GM19099 (cell line): Measurements from ENCODE around the gene NAV3.

Experiments used
- POLR2A ChIP-seq: IDR thresholded peaks from 3 replicates; pipeline ENCODE4 v1.6.1; 2011; ENCODE audit warnings: low read depth; ENCODE audit not compliant: insufficient read length; ENCODE audit errors: extremely low read depth

Gene NAV3

DNA sequence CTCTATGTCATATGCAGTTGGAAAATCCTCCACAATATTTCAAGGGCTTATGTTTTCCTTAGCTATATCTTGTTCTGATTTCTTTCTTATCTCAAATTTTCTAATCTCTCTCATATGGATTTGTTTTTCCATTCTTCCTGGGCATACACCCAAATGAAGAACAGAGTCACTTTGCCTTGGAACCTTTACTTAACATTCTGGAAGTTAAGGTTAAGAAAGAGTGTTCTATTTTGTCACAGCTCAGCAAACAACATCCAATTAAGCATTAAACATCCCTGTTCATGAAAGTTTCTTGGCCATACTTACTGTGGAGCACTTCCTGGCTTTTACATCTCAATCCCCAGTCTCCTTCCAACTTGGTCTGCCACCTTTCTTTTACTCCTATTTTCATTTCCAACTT is 5.3 kb downstream of the NAV3 start:
- no peak for TF ChIP-seq POLR2A

DNA sequence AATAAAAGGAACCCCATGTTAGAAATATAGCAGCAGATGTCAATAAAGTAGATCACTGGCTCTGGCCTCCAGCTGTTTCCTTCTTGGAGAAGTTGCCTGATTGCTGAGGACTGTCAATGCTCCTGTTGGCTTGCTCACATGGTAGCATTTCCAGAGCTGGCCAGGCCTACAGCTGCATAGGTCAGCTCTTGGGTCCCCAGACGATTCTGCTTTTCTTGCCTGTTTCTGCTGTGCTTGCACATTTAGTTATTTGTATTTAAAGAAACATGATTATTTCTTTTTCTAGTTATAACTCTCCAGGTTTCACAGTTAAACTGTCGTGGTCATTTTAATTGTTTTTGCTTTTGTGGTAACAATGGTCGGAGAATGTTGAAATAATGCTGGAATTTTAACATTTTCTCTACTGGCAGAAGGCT is 7.2 kb downstream of the NAV3 start:
- TF ChIP-seq POLR2A = no peak

GRCh38 chr12:77841521-77841920 is 10.8 kb downstream of the NAV3 start:
- TF ChIP-seq POLR2A = no peak

GRCh38 chr12:77842430-77842829 is 11.7 kb downstream of the NAV3 start:
- no peak for TF ChIP-seq POLR2A

DNA sequence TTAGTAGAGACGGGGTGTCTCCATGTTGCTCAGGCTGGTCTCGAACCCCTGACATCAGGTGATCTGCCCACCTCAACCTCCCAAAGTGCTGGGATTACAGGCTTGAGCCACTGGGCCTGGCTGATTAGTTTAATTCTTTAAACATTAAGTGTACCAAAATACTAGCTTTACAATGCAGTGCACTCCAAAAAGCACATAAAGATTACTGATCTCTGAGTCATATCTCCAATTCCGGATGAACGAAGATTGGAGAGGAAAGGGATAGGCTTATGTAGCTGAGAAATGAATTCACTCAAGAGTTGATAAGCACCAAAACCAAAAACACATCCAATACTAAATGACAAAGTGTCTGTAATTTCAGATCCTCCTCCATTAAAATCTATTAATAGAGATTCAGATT is 15.1 kb downstream of the NAV3 start:
- TF ChIP-seq POLR2A = no peak

GRCh38 chr12:77847060-77847541 is 16.4 kb downstream of the NAV3 start:
- no peak for TF ChIP-seq POLR2A

- no peak for TF ChIP-seq POLR2A
Observed at GRCh38 chr12:77847680-77848431, 17.2 kb downstream of the NAV3 start.

GRCh38 chr12:77850129-77850528 is 19.4 kb downstream of the NAV3 start:
- no peak for TF ChIP-seq POLR2A

- TF ChIP-seq POLR2A = no peak
Observed at GRCh38 chr12:77850698-77851097, 20.0 kb downstream of the NAV3 start.

GRCh38 chr12:77855548-77855947 is 24.9 kb downstream of the NAV3 start:
- no peak for TF ChIP-seq POLR2A

GRCh38 chr12:77861317-77861716 is 30.6 kb downstream of the NAV3 start:
- no peak for TF ChIP-seq POLR2A

DNA sequence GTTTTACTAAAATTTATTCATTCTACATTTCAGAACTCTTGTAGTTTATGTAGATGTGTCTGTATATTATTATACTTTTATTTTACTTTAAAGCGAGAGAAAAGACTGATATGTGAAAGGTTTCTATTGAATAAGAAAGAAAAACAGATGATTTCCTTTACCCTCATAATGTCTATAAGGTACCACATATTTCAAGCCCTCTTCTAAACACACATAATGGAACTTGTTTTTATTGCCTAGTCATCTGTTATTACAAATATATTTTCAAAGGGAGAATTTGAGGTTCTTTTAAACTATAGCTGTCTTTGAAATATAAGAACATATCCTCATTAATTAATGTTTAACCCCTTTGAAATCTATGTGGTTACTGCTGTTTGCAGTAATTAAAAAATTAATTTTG is 34.5 kb downstream of the NAV3 start:
- no peak for TF ChIP-seq POLR2A

GRCh38 chr12:77878901-77879300 is 48.2 kb downstream of the NAV3 start:
- TF ChIP-seq POLR2A = no peak

GRCh38 chr12:77882709-77883108 is 52.0 kb downstream of the NAV3 start:
- no peak for TF ChIP-seq POLR2A

- no peak for TF ChIP-seq POLR2A
Observed at GRCh38 chr12:77888611-77889010, 57.9 kb downstream of the NAV3 start.

DNA sequence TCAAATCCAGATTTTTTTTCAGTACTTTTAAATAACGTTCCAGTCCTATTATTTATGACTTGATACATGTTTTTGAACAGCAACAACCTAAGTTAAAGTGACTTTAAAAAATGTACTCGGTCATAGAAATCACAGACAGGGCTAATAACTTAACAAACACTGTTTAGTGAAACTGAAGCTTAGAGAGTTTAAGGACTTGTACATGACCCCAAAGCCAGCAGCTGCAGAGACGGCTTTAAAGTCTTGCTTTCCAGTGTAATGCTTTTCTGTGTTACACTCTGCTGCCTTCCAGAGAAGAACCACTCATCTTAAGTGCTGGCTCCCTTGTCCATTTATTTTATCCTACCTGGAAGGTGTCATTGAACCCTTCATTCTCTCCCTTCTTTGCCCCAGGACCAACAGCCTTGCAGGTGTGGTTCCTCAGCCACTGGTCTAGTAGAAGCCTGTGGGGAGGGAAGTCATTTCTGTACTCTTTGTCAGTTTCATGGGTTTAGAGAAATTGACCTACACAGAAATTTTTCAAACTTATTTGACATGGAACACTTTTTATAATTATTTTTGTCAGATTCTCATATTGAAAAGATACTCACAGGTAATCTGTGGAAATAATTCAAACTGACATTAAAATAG is 60.9 kb downstream of the NAV3 start:
- TF ChIP-seq POLR2A = no peak

GRCh38 chr12:77893918-77894317 is 63.2 kb downstream of the NAV3 start:
- no peak for TF ChIP-seq POLR2A

GRCh38 chr12:77894556-77894955 is 63.9 kb downstream of the NAV3 start:
- no peak for TF ChIP-seq POLR2A
